SIG-M5 (cell line): ENCODE measurements around the gene PRKN.

ENCODE experiments used
- DNase-seq: peaks from one replicate; lab custom pipeline; 2025; lab: John Stamatoyannopoulos, UW

PRKN gene

DNA sequence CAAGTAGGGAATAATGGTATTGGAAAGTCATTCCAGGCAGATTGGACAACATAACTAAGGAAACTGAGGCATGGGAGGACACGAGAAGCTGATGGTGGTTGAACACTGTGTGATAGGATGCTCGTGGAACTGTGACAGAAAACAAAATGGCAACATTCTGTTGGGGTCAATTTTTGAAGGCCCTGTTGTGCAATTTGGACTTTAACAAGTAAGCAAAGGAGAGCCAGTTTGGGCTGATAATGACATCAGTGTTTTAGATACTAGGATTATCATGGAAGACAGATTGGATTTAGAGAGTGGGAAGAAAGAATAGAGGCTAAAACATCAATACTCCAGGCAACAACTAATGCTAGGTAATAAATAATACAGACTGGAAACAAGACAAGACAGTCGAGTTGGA, 53.1 kb downstream of the PRKN start:
- no peak for DNase-seq

DNA sequence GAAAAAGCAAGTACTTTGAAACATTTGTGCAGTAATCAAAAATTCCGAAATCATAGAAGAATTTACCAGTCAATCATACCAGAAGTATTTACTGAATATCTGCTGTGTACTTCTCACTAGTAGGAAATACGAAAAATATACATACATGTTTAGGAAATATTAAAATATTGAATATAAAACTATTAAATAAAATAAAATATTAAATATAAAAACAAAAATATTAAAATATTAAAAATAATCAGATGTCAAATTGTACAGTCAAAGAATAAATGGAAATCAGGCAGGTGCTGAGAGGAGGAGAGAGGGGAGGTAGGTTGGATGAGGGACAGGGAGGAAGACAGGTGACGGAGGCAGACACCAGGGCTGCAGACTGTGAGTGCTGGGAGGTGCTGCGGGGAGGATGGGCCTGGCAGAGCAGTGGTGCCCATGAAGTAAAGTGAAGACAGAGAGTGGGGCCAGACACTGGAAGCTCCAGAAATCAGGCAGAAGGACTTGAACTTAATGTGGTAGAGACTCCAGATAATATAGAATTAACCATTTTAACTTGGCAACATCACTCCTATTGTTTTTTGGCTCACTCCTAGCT, 55.9 kb downstream of the PRKN start:
- no peak for DNase-seq

DNA sequence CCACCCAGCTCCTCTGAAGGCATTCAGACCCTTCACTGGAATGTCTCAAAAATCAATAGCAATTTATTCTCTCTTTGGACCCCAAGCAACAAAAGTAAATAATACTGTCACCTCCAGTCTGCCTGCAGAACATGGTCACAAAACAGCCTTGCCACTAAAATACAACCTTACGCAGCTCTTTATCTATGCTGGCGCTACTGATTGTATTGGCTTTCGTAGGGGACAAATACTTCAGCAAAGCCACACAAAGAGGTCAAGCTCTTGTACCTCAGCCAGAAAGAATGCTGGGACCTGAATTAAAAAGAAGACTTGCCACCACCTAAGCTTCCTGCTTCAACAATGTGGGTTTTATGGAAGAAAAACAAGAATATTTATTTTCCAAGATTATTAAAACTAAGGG, 57.2 kb downstream of the PRKN start:
- no peak for DNase-seq

DNA sequence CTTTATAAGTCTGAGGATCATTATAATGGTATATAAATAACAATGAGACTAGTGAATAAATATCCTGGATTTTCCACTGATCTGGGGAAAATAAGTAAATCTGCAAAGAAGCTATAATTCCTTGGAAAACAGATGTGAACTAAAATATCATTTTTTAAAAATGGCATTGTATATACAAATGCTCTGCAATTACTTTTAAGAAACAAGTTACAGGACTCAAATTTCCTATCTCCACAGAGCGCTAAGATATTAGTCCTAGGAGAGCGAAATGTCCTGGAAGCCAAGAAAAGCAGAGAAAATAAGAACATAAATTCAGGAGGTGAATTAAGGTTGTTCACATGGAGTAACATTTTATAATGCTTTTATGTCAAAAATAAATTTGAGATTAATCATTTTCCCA, 61.3 kb downstream of the PRKN start:
- no peak for DNase-seq

DNA sequence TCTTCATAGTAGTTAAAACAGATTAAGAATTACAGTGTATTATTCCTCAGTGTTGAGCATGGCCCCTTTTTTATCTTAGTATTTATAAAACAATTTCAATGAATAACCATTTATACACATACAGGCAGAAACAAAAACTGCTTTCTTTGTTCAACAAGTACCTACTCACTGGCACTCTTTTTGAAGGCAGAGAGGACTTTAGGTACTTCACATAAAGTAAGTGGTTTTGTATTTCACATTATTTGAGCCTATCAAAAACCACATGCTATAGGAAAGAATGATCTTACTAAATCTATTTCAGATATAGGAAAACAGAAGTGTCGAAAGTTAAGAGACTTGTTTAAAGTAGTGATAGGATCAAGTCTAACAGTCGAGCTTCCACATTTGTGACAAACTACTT, 73.8 kb downstream of the PRKN start:
- DNase-seq = no peak

DNA sequence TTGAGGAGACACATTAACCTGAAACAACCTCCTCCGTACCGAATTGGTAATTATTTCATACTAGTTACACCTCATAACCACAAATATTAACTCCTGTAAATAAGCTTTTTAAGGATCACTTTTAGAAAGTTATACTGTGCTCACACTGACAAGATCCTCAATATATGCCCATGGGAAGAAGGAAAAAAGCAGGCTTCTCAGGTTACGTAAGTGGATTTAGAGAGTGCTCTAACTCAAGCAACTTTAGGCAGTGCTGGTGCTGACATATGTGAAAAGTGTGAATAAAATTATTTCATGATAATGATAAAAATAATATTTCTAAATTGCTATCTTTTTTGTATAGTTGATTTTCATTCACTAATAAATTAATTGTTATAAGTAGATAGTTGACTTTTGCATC, 76.1 kb downstream of the PRKN start:
- DNase-seq = no peak

DNA sequence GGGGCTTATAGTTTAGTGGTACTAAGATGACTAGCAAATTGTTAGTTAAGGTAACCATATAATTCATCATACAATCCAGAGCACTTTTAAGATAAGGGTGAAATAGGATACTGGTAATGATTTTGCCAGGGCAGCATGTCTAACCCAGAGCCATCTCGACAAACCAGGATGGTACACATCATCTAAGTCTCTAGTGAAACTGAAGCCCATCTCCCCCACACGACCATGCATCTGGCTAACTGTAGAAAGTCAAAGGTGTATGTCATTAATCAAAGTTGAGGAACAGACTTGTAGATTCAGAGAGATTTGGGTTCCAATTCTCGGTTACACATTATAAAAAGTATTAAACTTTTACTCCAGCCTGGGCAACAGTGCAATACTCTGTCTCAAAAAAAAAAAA, 78.3 kb downstream of the PRKN start:
- DNase-seq = no peak

DNA sequence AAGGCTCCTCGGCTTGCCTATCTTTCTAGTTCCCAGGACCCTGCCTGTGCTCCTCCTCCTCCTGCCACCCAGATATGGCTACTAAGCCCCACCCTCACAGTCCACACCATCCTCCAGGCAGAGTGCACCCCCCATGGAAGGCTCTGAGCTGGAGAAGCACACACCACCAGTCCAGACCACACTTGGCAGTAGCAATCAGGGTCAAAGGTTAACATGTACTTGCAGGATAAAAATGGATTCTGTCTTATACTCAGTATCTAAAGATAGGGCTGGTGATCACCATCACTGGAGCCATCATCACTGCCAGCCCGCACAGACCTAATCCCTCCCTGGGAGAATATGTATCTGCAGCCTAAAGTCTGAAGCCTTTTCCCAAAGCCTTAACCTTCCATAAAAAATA, 83.4 kb downstream of the PRKN start:
- no peak for DNase-seq

DNA sequence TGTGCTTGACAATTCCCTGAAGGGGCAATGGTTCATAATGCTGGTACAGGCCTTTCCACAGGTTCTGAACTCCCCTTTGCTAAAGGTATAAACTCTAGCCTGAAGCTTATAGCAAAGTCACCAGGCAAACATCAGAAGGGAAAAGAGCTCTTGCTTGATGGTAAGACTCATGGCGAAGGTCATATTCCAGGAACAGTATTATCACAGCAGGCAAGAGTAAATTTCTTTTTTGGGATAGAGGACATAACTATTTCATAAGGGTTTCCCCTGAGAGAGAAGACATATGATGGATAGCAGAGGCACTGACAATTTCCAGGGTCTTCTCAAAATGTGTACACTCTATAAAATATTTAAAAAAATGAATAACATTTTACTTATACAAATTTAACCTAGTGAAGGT, 86.8 kb downstream of the PRKN start:
- DNase-seq = no peak

DNA sequence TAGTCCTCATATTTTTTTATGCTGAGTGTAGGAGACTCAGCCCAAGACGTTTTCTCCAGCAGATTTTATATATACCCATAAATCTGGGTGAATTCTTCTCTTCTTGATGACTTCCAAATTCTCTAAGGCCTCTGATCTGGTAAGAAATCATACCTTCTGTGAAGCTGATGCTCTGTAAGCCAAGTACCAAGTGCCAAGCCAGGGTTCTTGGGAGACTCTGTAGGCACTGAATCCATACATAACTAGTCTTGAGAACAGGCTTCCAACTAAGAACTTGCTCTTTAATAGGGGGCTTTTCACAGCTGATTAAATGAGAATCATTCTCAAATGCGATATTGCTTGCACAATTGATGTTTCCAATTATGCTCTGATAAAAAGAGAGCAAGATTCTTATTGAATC, 87.6 kb downstream of the PRKN start:
- DNase-seq = no peak

DNA sequence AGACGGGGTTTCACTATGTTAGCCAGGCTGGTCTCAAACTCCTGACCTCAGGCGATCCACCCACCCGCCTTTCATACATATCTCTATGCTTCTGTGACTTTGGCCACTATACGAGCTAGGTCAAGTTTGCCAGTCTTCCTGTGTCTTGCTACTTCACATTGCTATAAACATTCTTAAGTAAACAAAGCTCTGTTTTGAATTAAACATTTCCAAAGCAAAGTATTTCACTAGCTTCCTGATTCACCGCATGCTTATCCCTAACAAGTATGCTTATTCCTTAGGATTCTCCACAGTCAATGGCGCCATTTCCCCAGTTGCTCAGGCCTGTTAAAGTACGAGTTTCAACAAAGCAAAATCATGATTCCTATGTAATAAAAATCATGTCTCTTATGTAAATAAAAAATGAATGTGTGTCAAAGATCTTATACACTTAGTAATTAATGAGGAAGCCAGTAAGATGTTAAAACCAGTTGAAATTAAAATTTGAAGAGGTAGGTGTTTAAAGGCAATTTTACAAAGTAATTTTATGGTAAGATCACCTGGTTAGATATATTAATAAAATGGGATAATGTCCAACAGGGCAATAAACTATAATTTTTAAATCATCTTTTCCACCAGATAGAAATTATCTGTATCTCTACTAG, 88.5 kb downstream of the PRKN start:
- no peak for DNase-seq

DNA sequence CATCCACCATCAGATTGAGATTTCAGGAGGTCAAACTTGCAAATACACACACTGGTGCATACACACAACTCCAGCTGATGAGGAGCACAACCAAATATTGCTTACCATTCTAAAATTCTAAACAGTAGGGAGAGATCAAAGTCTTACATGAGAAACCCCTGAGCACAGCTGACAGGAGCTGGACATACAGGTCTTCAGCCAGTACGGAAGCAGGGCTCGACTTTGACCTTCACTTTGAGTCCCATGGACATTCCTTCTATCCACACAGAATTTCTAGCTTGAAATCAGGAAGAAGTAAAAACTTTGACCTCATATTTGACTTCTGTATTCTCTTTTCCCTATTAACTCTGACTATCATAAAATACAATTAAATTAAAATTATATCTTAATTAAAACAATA, 90.2 kb downstream of the PRKN start:
- DNase-seq = no peak

DNA sequence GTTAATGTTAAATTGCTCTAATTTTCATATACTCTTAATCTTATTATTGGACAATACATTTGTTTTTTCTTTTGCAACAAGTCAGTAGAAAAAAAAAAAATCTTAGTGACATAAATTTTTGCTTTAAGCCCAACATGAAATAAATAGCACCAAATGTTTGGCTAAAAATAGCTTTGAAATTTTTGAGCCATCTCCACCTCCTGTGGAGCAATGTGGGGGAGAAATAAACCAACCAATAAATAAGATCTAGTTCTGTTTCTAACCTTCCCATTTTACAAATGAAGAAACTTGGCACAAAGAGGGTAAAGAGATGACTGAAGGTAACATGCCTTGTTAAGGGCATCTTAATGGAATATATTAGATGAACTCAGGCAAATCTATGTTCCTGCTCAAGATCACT, 91.4 kb downstream of the PRKN start:
- DNase-seq = no peak

DNA sequence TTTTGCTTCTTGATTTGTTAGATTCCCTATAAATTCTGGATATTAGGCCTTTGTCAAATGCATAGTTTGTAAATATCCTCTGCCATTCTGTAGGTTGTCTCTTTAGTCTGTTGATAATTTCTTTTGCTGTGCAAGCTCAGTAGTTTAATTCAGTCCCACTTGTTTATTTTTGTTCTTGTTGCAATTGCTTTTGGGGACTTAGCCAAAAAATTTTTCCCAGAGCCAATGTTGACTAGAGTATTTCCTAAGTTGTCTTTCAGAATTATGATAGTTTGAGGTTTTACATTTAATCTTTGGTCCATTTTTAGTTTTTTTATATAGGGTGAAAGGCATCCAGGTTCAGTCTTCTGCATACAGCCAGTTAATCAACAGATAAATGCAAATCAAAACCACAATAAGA, 96.0 kb downstream of the PRKN start:
- DNase-seq = no peak

DNA sequence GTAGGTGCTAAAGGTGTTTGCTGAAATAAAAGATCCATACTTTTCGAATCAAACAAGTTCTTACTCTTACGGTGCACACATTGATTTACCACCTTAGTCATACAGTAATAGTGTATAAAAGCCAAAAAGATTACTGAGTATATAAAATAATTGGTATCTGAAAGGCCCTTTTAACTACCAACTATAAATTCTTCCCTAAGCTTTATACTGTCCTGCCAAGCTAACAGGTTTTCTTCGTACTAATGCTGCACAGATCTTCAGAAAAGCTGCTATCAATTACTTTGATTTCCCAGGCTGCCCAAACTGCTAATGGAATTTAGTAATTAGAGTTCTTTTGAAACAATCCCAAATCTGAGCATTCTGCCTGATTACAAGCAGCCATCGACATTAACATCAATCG, 97.5 kb downstream of the PRKN start:
- DNase-seq = no peak

DNA sequence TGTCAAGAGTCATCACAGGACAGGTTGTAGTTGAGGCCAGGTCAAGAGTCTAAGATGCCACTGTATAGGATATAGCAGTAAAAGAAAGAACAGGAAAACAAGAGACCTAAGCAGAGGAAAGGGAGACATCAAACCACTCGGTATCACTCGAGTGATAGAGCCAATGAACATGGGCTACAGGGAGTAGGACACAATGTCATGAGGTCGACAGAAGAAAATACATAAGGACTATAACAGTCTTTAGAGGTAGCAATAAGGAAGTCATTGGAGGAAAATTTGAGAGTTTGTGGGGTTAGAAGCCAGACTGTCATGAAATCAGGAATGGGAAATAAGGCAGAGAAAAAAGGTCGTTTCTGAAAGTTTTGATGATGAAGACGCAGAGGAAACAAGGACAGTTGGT, 99.7 kb downstream of the PRKN start:
- DNase-seq = no peak

DNA sequence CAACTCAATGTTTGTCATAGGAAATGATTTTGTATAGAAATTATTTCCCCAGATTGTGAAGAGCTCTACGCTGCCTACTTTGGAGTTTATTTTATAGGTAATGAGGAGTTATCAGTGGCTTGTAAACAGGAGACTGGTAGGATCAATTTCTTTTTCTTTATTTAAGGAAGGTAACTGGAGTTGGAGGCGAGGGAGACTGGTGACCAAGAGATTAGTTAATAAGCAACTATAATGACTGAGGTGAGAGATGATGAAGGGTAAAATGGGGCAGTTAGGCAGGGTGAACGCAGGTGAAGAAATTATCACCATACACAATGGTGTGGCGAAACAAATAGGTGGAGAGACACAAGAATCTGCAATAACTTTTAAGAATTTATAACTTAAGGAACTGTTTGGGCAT, 100.2 kb downstream of the PRKN start:
- no peak for DNase-seq

DNA sequence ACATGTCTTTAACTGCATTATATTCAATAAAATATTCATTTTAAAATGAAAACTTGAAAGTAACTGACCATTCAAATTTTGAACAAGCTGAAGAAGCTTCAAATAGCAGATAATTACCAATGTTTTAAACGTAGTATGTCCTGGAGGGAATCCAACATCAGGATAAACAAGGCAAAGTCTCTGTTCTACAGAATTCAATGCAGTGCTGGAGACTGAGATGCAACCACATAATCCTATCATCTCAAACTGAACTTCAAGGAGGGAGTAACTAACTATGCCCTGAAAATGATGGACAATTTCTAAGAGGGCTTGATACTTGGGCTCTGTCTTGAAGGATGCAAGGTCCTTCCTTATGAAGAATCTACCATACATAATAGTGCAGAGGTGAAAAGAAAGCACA, 100.7 kb downstream of the PRKN start:
- no peak for DNase-seq

DNA sequence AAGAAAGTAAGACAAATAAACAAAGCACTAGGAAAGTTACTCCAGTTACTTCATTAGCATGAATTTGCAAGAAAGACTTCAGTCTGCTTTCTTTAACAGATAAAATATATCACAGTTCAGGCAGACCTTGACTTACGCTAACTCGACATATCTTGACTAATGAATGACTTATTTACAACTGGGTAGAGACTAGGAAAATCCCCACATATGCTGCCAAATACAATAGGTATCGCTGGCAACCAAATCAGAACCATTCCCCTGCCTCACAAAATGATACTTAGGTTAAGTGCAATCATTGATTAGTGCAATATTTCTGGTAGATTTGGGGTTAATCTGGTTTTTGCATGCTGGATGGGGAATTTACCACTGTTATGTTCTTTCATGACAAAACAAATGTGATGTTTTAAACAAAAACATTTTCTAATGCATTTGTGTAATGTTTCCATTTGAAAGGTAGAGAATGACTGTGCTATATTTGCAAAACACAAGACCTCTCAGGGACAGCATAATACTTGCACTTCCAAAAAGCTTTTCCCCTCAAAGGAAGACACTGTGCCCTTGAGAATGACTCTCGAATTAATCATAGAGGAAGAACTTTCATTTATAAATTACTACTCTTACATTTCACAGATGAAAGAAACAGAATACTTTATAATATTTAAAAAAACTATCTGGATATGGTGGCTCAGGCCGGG, 101.6 kb downstream of the PRKN start:
- no peak for DNase-seq

DNA sequence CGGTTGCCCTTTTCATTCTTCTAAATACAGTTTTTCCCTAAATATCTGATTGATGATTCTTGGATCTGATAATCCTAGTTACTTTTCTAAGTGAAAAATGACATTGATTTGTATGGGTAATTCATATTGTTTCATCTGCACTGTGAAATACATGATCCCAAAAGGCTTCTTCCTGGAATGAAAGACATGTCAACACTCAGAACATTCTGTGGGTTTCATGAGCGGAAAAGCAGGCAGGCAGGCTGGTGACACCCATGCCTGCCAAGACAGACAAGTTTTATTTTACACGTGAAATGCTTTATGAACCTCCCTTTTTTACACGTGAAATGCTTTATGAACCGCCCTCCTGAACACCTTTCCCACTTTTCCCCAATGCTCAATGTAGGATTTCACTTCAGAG, 105.0 kb downstream of the PRKN start:
- no peak for DNase-seq

DNA sequence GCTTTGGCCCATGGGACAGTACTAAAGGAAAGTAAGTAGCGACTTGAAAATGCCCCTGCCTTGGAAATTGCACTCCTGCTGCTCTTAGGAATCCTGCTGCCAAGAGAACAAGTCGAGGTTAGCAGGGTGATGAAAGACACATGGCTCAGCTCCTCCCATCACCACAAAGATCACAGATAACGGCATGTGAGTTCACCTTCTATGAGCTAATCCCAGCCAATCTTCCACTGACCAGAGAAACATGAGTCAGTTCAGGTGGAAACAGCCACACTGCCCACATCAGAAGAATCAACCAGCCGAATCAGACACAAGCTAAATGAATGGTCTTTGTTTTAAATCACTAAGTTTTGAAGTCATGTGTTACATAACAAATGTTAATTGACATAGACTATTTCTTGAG, 106.3 kb downstream of the PRKN start:
- DNase-seq = no peak

DNA sequence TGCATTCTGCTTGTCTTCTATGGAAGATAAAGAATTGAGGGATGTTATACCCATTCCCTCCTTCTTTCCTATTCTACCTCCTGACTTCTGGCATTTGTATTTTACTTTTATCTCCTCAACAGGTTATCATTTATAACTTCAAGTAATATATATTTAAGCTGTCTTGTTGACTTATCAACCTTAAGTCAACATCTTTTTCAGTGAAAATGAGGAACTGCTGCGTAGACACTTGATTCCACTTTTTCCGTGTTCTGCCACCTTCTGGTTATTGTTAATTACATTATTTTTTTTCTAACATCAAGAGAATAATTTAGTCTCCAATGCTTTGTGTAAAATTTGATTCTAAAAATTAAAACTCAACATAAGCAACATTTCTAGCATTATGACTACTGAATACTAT, 107.5 kb downstream of the PRKN start:
- DNase-seq = no peak

DNA sequence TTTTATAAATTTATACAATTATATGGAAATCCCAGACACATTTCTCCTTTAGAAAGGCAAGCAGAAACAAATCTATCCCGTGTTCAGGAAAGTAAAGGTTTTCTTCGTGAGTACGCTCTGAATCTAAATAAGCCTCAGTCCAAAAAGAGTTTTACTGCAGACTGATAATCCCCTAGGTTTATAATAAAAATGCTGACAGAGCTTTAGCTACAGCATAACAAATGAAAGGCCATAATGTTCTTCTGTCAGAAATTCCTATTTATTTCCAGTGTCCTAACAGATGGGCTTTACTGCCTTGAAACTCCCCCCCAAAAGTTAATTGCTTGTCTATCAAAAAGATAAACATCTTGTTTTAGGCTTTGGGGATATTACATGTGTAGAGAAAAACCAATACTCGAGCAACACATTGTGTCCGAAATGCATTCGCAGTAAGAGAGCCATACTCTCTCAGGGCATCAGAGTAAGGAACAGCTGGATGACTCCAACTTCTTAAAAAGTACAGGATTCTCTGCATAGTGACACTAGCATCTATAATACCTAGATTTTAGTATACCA, 109.0 kb downstream of the PRKN start:
- no peak for DNase-seq
